Activated CD4-positive, alpha-beta T cell treated with anti-CD3 and anti-CD28 coated beads for 36 hours (primary cell): ENCODE results near the gene TMEM150B. TPM values are rescaled to one million over a fixed set of nuclear protein-coding genes. Genes with fewer than 3 reads are reported as not detected.
A peak's percentile ranks its signal among the peaks of the same experiment; 100 is the strongest.
"Not testable (repeated sequence)": the region's sequence is repeated elsewhere in the genome, so short reads cannot be mapped to it uniquely, and the experiment has no call there.

Experiments
- ATAC-seq: fragments of 200-7000 bp; cut with Tn5 transposase; one replicate; pipeline ENCODE4 v1.10.0; 2021; ENCODE audit warnings: mild to moderate bottlenecking, moderate library complexity
- CTCF ChIA-PET: fragments of 350-600 bp; sonication (Branson Sonifier 250); formaldehyde crosslinking; loops from one replicate; lab custom pipeline; 2021; ENCODE audit warnings: antibody characterized with exemption; lab: Charles Lee
- POLR2A ChIA-PET: fragments of 350-600 bp; sonication (Branson Sonifier 250); formaldehyde crosslinking; loops from one replicate; lab custom pipeline; 2021; ENCODE audit warnings: antibody characterized with exemption, inconsistent platforms; lab: Charles Lee
- DNase-seq: peaks from one replicate; pipeline ENCODE4 v3.0.0-alpha.2; 2020
- H3K27ac Mint-ChIP-seq: one replicate; pipeline ENCODE4 v1.8.0; 2021; ENCODE audit warnings: mixed read lengths
- H3K27me3 Mint-ChIP-seq: one replicate; pipeline ENCODE4 v1.8.0; 2021; ENCODE audit warnings: mixed read lengths
- H3K36me3 Mint-ChIP-seq: one replicate; pipeline ENCODE4 v1.8.0; 2021; ENCODE audit warnings: low read depth, mixed read lengths
- H3K4me1 Mint-ChIP-seq: one replicate; pipeline ENCODE4 v1.8.0; 2021; ENCODE audit warnings: mixed read lengths
- H3K4me3 Mint-ChIP-seq: one replicate; pipeline ENCODE4 v1.8.0; 2021; ENCODE audit warnings: mild to moderate bottlenecking, moderate library complexity, mixed read lengths
- H3K9me3 Mint-ChIP-seq: one replicate; pipeline ENCODE4 v1.8.0; 2021; ENCODE audit warnings: low read depth, mixed read lengths
- intact Hi-C, 2 experiments: fragments of 100-400 bp; cut with DNase I in 1 of 2; cut with micrococcal nuclease in 1 of 2; formaldehyde crosslinking; loops; one replicate each; pipeline versions ENCODE4 v1.14.2 to v1.15.1; 2022 to 2024; cut with DNase I, micrococcal nuclease
- total RNA-seq, 2 experiments: library from RNA; stranded (reverse); gene quantifications; one replicate each; pipeline ENCODE4 v1.2.3, GENCODE V29; 2021

The TMEM150B gene
- total RNA-seq, 2 experiments from 2014 or later: not detected

GRCh38 chr19:55328774-55329318, 3.7 kb upstream of the TMEM150B start:
- intact Hi-C loops, H3K4me3 Mint-ChIP-seq, H3K36me3 Mint-ChIP-seq, POLR2A ChIA-PET, ATAC-seq, H3K9me3 Mint-ChIP-seq, DNase-seq, H3K27ac Mint-ChIP-seq, H3K4me1 Mint-ChIP-seq, H3K27me3 Mint-ChIP-seq, CTCF ChIA-PET: not testable (repeated sequence)

GRCh38 chr19:55324662-55325061, 479 bp downstream of the TMEM150B start:
- Mint-ChIP-seq H3K4me3 (no peak overlapping the region), H3K4me1 (no peaks in the 10 kb centered on the region), H3K36me3 (no peaks in the 10 kb centered on the region), H3K9me3 (no peaks in the 10 kb centered on the region), H3K27ac (no peak overlapping the region), H3K27me3 (peaks cover 5% of the 10 kb centered on the region)
- DNase-seq (no peak), ATAC-seq (no peak)
- intact Hi-C loops: no loop called here
- ChIA-PET POLR2A (no interaction called here), CTCF (no interaction called here)

GRCh38 chr19:55322204-55322885, 2.8 kb downstream of the TMEM150B start:
- POLR2A ChIA-PET: no interaction called here
- no peak overlapping the region for H3K27ac Mint-ChIP-seq
- ATAC-seq (no peak), DNase-seq (no peak)
- intact Hi-C loops: no loop called here
- peaks cover 5% of the 10 kb centered on the region for H3K27me3 Mint-ChIP-seq
- CTCF ChIA-PET: interaction anchor here (0.5 to 1.0 kb wide), 5 partner anchors 51 to 1048 kb away, joined by 3 to 4 read pairs (median 3); no protein-coding TSS in a partner anchor
- no peaks in the 10 kb centered on the region for H3K9me3 Mint-ChIP-seq
- no peak overlapping the region for H3K4me3 Mint-ChIP-seq
- no peaks in the 10 kb centered on the region for H3K36me3 Mint-ChIP-seq
- H3K4me1 Mint-ChIP-seq: no peaks in the 10 kb centered on the region

DNA sequence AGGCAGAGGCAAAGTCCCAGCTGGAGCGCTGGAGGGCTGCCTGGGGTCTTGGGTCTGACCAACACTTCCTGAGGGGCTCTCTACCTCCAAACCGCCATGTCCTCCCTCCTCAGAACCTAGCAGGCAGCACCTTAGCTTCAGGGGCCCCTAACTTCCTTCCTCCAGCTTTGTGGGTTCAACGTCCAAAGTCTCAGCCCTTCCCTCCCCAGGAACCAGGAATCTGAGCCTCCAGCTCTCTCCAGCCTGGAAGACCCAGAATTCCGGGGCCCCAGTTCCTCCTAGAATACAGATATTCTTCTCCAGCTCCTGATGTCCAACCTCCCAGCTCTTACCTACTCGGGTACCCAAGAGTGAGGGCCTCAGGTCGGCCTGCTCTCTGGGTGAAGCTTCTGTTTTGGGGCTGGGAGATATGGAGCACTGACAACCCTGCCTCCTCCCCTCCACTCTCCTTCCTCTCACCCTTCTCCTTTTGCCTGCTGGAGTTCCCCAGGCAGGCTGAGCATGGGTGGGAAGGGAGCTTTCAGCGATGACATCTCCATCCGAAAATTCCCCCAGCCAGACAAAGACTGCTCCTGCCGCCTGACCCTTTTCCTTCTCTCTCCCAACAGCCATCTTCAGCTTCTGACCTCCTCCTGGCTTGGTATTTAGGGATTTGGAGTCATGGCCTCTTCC, 3.5 kb downstream of the TMEM150B start:
- ChIA-PET CTCF (interaction anchor here (0.5 to 1.0 kb wide), 3 partner anchors 51 to 116 kb away, joined by 3 read pairs; no protein-coding TSS in a partner anchor), POLR2A (no interaction called here)
- ATAC-seq (no peak), DNase-seq (no peak)
- intact Hi-C loops: no loop called here
- Mint-ChIP-seq H3K27me3 (peaks cover 5% of the 10 kb centered on the region), H3K36me3 (no peaks in the 10 kb centered on the region), H3K27ac (no peak overlapping the region), H3K9me3 (no peaks in the 10 kb centered on the region), H3K4me1 (no peaks in the 10 kb centered on the region), H3K4me3 (no peak overlapping the region)

DNA sequence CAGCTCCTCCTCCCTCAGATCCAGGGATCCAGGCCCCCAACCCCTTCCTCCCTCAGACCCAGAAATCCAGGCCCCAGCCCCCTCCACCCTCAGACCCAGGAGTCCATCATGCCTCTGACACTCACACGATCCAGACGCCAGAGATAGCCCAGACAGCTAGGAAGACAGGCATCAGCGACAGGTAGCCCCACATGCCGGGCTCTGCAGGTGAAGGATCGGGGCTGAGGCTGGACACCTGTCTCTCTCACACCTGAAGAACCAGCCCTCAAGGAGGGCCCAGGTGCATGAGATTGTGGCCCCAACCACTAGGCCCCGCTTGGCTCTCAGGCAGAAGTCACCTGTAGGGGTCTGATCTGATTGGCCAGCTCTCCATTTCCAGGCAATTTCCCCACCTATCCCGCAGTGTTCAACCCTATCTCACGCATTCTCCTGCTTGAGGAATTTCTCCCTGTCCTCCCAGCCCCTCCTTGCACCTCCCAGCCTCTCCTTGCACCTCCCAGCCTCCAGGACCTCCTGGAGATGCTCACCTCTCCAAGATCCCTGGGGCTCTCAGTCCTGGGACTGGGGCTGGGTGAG, 4.2 kb downstream of the TMEM150B start:
- Mint-ChIP-seq H3K36me3 (no peaks in the 10 kb centered on the region), H3K4me3 (no peak overlapping the region), H3K9me3 (no peaks in the 10 kb centered on the region), H3K4me1 (no peaks in the 10 kb centered on the region), H3K27me3 (peaks cover 5% of the 10 kb centered on the region), H3K27ac (no peak overlapping the region)
- CTCF ChIA-PET: no interaction called here
- intact Hi-C loops: no loop called here
- POLR2A ChIA-PET: no interaction called here
- no peak for DNase-seq
- no peak for ATAC-seq

DNA sequence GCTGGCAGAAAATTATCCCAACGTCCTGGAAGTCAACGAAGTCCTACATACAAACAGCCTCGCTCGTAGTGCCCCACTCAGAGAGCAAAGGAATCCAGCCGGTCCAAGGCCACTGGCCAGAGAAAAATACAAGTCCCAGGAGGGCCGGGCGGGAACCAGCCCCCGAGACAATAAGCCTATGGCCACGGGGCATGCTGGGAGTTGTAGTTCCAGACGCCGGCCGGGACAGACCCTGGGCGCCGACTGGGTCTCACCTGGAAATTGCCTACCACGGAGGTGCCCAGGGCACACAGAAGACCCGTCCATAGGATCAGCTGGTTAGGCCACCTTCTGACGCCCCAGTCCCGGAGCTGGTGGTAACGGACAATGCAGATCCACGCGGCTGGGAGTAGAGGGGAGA, 5.4 kb downstream of the TMEM150B start:
- POLR2A ChIA-PET: no interaction called here
- H3K27ac Mint-ChIP-seq: no peak overlapping the region
- no peaks in the 10 kb centered on the region for H3K36me3 Mint-ChIP-seq
- peaks cover 5% of the 10 kb centered on the region for H3K27me3 Mint-ChIP-seq
- DNase-seq (no peak), ATAC-seq (peak; percentile 49)
- CTCF ChIA-PET: interaction anchor here (1.4 kb wide), 1 partner anchor 28 kb away, joined by 5 read pairs; no protein-coding TSS in a partner anchor
- H3K4me3 Mint-ChIP-seq: no peak overlapping the region
- intact Hi-C loops: no loop called here
- no peaks in the 10 kb centered on the region for H3K9me3 Mint-ChIP-seq
- no peaks in the 10 kb centered on the region for H3K4me1 Mint-ChIP-seq

GRCh38 chr19:55316646-55317045, 8.5 kb downstream of the TMEM150B start:
- no peak for DNase-seq
- ChIA-PET POLR2A (no interaction called here), CTCF (no interaction called here)
- Mint-ChIP-seq H3K9me3 (no peaks in the 10 kb centered on the region), H3K4me1 (no peaks in the 10 kb centered on the region), H3K4me3 (no peak overlapping the region), H3K27me3 (no peaks in the 10 kb centered on the region), H3K27ac (no peak overlapping the region), H3K36me3 (no peaks in the 10 kb centered on the region)
- no peak for ATAC-seq
- intact Hi-C loops: no loop called here

DNA sequence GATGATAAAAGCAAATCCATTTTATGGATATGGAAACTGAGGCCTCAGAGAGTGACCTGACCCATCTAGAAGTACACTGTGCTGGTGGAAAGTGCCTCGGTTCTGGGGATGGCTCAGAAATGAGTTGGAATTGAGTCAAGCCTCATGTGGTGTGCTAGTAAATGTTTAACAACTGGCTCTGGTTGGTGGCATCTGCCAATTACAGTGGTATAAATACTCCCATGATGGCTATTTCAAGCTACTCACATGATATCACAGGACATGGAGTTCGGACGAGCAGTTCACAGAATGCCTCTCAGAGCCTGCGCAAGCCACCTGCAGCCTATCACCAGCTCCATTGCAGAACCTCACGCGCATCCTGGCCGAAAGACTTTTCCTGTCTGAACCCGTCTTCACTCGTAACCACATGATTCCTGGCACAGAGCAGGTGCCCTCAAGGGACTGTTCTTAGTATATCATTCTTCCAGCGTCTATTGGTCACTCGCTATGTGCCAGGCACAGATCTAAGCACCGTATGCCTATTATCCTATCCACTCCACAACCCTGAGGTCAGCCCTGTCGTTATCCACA, 9.1 kb downstream of the TMEM150B start:
- CTCF ChIA-PET: interaction anchor here (0.6 kb wide), 1 partner anchor 137 kb away, joined by 4 read pairs; no protein-coding TSS in a partner anchor
- Mint-ChIP-seq H3K4me1 (no peaks in the 10 kb centered on the region), H3K4me3 (no peak overlapping the region), H3K27ac (no peak overlapping the region), H3K9me3 (no peaks in the 10 kb centered on the region), H3K36me3 (no peaks in the 10 kb centered on the region), H3K27me3 (no peaks in the 10 kb centered on the region)
- ATAC-seq (no peak), DNase-seq (no peak)
- POLR2A ChIA-PET: no interaction called here
- intact Hi-C loops: no loop called here

- ATAC-seq: no peak
- no peak overlapping the region for H3K4me3 Mint-ChIP-seq
- H3K9me3 Mint-ChIP-seq: no peaks in the 10 kb centered on the region
- ChIA-PET POLR2A (no interaction called here), CTCF (no interaction called here)
- H3K36me3 Mint-ChIP-seq: no peaks in the 10 kb centered on the region
- DNase-seq: no peak
- intact Hi-C loops: no loop called here
- no peaks in the 10 kb centered on the region for H3K4me1 Mint-ChIP-seq
- H3K27ac Mint-ChIP-seq: no peak overlapping the region
- no peaks in the 10 kb centered on the region for H3K27me3 Mint-ChIP-seq
These were observed 10.7 kb downstream of the TMEM150B start for GRCh38 chr19:55314396-55314795.

DNA sequence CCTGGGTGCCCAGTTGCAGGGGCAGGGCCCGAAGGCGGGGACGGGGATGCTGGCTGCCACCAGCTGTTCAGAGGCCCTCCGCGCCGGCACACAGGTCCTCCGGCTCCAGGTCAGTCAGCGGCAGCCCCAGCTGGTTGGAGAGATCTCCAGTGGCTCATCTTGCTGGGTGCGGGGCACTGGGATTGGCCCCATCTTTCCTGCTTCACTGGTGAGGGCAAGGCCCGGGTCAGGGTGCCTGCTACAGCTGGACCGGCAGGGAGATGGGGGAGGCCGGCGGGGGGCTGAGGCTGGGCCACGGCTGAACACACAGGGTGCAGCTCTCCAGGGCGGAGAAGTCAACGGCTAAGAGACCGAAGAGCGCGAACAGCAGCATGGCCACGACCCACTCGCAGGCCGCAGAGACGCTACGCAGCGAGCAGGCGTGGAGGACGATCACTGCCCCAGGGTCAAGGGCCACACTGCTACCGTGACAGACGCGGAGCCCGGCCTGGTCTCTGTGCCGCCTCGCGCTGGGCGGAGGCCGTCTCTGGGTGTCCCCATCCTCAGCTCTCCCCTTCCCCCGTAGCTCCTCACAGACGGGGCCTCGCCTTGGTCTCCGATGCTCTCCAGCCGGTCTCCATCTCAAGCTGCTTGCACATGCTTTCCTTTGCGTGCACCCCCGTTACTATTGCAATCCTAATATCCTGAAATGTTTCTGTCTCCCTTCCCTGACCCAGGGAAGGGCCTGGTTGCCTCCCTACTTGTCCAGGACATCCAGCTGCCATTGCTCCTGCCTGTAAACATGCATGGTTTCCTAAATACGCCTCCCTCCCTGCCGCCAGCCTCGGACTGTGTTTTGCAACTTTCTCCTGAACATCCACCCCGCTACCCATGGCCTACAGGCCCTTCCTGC, 12.3 kb downstream of the TMEM150B start:
- DNase-seq (no peak), ATAC-seq (no peak)
- Mint-ChIP-seq H3K9me3 (no peaks in the 10 kb centered on the region), H3K4me3 (no peak overlapping the region), H3K36me3 (no peaks in the 10 kb centered on the region), H3K27me3 (no peaks in the 10 kb centered on the region), H3K27ac (no peak overlapping the region), H3K4me1 (no peaks in the 10 kb centered on the region)
- POLR2A ChIA-PET: no interaction called here
- intact Hi-C loops: no loop called here
- CTCF ChIA-PET: no interaction called here

- Mint-ChIP-seq H3K9me3 (no peaks in the 10 kb centered on the region), H3K27ac (no peak overlapping the region), H3K4me1 (no peaks in the 10 kb centered on the region), H3K4me3 (no peak overlapping the region), H3K36me3 (no peaks in the 10 kb centered on the region), H3K27me3 (no peaks in the 10 kb centered on the region)
- intact Hi-C loops: no loop called here
- POLR2A ChIA-PET: no interaction called here
- CTCF ChIA-PET: no interaction called here
- ATAC-seq: no peak
- no peak for DNase-seq
These were observed 13.3 kb downstream of the TMEM150B start for GRCh38 chr19:55311797-55312196.
